ENCODE measurements around the gene PLCD3. TPM values are rescaled to one million over a fixed set of nuclear protein-coding genes. Genes with fewer than 3 reads are reported as not detected.

Gene PLCD3
- total RNA-seq, 6 experiments from 2014 or later = 2.0 to 26.4 (median 3.0) TPM

DNA sequence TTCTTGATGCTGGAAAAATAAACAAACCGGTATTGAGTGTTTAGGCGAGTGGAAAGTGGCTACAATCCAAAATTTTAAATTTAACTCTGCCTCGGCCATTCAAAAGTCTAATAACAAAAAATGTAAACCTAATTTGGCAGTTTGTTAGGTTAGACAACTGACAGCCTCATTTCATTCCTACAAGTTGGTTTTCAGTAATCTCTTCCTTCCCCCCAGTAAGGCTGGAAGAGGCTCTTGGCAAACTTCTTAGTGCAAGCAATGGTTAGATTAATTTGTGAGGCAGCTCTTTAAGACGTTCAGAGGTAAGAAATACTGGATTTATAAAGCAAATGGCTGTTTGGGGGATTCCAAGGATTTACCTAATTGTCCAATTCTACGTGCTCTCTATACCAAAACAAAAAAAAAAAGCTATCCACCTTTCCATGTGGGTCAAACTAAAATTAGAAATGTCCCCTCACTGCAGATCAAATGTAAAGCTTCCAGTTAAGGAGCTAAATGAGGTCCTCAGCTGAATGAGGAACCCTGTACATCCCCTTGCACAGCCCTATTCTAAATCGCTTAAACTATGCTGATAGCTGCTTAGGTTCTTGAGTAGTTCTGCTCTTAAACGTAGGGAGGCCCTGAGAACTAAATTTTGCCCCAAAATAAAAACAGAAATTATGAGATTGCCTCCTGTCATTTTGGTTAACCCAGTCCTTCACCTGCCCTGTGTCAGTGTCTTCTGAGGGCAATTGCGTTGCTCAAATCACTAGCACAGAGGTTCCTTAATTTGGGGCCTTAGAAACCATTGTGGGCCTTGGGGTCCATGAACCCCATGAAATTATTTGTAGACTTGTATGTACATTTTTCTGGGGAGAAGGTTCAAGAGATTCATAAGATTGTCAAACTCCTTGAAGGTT, 18.8 kb upstream of the PLCD3 start:
- TF ChIP-seq POLR2A (IDR thresholded peaks at IDR 0.05) = no peak
- TF ChIP-seq, protein P1, sequence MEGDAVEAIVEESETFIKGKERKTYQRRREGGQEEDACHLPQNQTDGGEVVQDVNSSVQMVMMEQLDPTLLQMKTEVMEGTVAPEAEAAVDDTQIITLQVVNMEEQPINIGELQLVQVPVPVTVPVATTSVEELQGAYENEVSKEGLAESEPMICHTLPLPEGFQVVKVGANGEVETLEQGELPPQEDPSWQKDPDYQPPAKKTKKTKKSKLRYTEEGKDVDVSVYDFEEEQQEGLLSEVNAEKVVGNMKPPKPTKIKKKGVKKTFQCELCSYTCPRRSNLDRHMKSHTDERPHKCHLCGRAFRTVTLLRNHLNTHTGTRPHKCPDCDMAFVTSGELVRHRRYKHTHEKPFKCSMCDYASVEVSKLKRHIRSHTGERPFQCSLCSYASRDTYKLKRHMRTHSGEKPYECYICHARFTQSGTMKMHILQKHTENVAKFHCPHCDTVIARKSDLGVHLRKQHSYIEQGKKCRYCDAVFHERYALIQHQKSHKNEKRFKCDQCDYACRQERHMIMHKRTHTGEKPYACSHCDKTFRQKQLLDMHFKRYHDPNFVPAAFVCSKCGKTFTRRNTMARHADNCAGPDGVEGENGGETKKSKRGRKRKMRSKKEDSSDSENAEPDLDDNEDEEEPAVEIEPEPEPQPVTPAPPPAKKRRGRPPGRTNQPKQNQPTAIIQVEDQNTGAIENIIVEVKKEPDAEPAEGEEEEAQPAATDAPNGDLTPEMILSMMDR (IDR thresholded peaks at IDR 0.05) = no peak
- intact Hi-C loops (cut with DNase I) = no loop called here
- no peaks in the 10 kb centered on the region for H3K9me3 ChIP-seq
- 14% methylated on average over 8 of the region's 8 CpGs for WGBS (ENCODE audit: insufficient coverage, low coverage, low lambda C conversion rate, missing lambda C conversion rate)
- H3K4me3 ChIP-seq = peak overlapping the region in 2 of 3 donors; percentile 78 to 94
- H3K36me3 ChIP-seq = no peaks in the 10 kb centered on the region
- ATAC-seq = no peak
- no peaks in the 10 kb centered on the region for H3K27me3 ChIP-seq
- no peak for DNase-seq
- H3K4me1 ChIP-seq = peaks cover 0 to 14% (median 5%) of the 10 kb centered on the region in 4 donors
- peak overlapping the region in 2 of 3 donors; percentile 69 to 98 for H3K27ac ChIP-seq

DNA sequence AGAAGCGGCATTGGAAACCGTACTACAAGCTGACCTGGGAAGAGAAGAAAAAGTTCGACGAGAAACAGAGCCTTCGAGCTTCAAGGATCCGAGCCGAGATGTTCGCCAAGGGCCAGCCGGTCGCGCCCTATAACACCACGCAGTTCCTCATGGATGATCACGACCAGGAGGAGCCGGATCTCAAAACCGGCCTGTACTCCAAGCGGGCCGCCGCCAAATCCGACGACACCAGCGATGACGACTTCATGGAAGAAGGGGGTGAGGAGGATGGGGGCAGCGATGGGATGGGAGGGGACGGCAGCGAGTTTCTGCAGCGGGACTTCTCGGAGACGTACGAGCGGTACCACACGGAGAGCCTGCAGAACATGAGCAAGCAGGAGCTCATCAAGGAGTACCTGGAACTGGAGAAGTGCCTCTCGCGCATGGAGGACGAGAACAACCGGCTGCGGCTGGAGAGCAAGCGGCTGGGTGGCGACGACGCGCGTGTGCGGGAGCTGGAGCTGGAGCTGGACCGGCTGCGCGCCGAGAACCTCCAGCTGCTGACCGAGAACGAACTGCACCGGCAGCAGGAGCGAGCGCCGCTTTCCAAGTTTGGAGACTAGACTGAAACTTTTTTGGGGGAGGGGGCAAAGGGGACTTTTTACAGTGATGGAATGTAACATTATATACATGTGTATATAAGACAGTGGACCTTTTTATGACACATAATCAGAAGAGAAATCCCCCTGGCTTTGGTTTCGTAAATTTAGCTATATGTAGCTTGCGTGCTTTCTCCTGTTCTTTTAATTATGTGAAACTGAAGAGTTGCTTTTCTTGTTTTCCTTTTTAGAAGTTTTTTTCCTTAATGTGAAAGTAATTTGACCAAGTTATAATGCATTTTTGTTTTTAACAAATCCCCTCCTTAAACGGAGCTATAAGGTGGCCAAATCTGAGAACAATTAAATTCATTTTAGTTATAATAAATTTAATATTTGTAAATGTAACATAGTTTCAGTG, 17.7 kb upstream of the PLCD3 start:
- DNase-seq = peak; percentile 71 to 80 (median 74)
- WGBS (ENCODE audit: insufficient coverage, low coverage, low lambda C conversion rate, missing lambda C conversion rate) = under 1% methylated on average over 46 of the region's 56 CpGs
- H3K27ac ChIP-seq = peak overlapping the region; percentile 88 to 98 (median 95)
- H3K4me3 ChIP-seq = peak overlapping the region; percentile 62 to 94 (median 78)
- H3K9me3 ChIP-seq = no peaks in the 10 kb centered on the region
- intact Hi-C loops (cut with DNase I) = no loop called here
- peaks cover 0 to 17% (median 5%) of the 10 kb centered on the region in 4 donors for H3K4me1 ChIP-seq
- ATAC-seq = peak; percentile 10 to 16 (median 12)
- no peaks in the 10 kb centered on the region for H3K36me3 ChIP-seq
- no peak for TF ChIP-seq POLR2A (IDR thresholded peaks at IDR 0.05)
- TF ChIP-seq, protein P1 (IDR thresholded peaks at IDR 0.05) = no peak
- no peaks in the 10 kb centered on the region for H3K27me3 ChIP-seq

DNA sequence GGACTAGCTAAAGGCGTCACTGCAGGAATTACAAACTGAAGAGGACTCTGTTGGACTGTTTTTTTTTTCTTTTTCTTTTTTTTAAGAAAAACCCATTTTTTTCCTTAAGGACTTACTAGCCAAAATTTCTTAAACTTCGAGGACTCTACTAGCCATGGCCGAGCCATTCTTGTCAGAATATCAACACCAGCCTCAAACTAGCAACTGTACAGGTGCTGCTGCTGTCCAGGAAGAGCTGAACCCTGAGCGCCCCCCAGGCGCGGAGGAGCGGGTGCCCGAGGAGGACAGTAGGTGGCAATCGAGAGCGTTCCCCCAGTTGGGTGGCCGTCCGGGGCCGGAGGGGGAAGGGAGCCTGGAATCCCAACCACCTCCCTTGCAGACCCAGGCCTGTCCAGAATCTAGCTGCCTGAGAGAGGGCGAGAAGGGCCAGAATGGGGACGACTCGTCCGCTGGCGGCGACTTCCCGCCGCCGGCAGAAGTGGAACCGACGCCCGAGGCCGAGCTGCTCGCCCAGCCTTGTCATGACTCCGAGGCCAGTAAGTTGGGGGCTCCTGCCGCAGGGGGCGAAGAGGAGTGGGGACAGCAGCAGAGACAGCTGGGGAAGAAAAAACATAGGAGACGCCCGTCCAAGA, 16.8 kb upstream of the PLCD3 start:
- intact Hi-C loops (cut with DNase I) = no loop called here
- no peaks in the 10 kb centered on the region for H3K27me3 ChIP-seq
- TF ChIP-seq, protein P1 (IDR thresholded peaks at IDR 0.05) = peak; percentile 73 to 93 (median 92)
- TF ChIP-seq POLR2A (IDR thresholded peaks at IDR 0.05) = peak; percentile 44
- peak overlapping the region; percentile 88 to 98 (median 95) for H3K27ac ChIP-seq
- ATAC-seq (peak; percentile 54 to 69 (median 62)), DNase-seq (peak; percentile 91 to 92 (median 92))
- H3K4me3 ChIP-seq = peak overlapping the region; percentile 62 to 94 (median 78)
- H3K36me3 ChIP-seq = no peaks in the 10 kb centered on the region
- peaks cover 0 to 21% (median 5%) of the 10 kb centered on the region in 4 donors for H3K4me1 ChIP-seq
- WGBS (ENCODE audit: insufficient coverage, low coverage, low lambda C conversion rate, missing lambda C conversion rate) = under 1% methylated on average over 30 of the region's 32 CpGs
- no peaks in the 10 kb centered on the region for H3K9me3 ChIP-seq

Data from right lobe of liver (tissue), 6 donors.